SHP77 treated with DMSO at 0.1 percent for 48 hours (cell line): Measurements from ENCODE around the gene HOXC11.

ENCODE experiments used
- DNase-seq: peaks from one replicate; lab custom pipeline; 2025; lab: John Stamatoyannopoulos, UW

Gene HOXC11

GRCh38 chr12:53958128-53958527, 14.8 kb upstream of the HOXC11 start:
- DNase-seq, result no peak

GRCh38 chr12:53959314-53959713, 13.6 kb upstream of the HOXC11 start:
- no peak for DNase-seq

- DNase-seq, result no peak
Measured at GRCh38 chr12:53960187-53961024, 12.5 kb upstream of the HOXC11 start.

GRCh38 chr12:53961025-53961761, 11.7 kb upstream of the HOXC11 start:
- DNase-seq, result no peak

GRCh38 chr12:53963005-53963404, 9.9 kb upstream of the HOXC11 start:
- DNase-seq, result no peak

- no peak for DNase-seq
Measured at GRCh38 chr12:53963434-53964314, 9.3 kb upstream of the HOXC11 start.

GRCh38 chr12:53964315-53964713, 8.6 kb upstream of the HOXC11 start:
- DNase-seq, result no peak

GRCh38 chr12:53965281-53966084, 7.4 kb upstream of the HOXC11 start:
- no peak for DNase-seq

- DNase-seq, result no peak
Measured at GRCh38 chr12:53966085-53966384, 6.9 kb upstream of the HOXC11 start.

- no peak for DNase-seq
Measured at GRCh38 chr12:53966385-53967133, 6.4 kb upstream of the HOXC11 start.

- DNase-seq, result no peak
Measured at GRCh38 chr12:53967421-53967925, 5.5 kb upstream of the HOXC11 start.

- DNase-seq, result no peak
Measured at GRCh38 chr12:53968214-53969127, 4.5 kb upstream of the HOXC11 start.

GRCh38 chr12:53969588-53970259, 3.2 kb upstream of the HOXC11 start:
- DNase-seq, result no peak

- DNase-seq, result no peak
Measured at GRCh38 chr12:53970451-53970850, 2.5 kb upstream of the HOXC11 start.

- DNase-seq, result no peak
Measured at GRCh38 chr12:53971129-53971528, 1.8 kb upstream of the HOXC11 start.

GRCh38 chr12:53971686-53972085, 1.2 kb upstream of the HOXC11 start:
- DNase-seq, result no peak

GRCh38 chr12:53972152-53972702, 699 bp upstream of the HOXC11 start:
- no peak for DNase-seq

- no peak for DNase-seq
Measured at GRCh38 chr12:53973236-53974042, 513 bp downstream of the HOXC11 start.
